22Rv1 (cell line): Measurements from ENCODE around the gene IL5.

ENCODE experiments used
- CTCF ChIP-seq: fragments of 450-650 bp; IDR thresholded peaks from 2 replicates; pipeline ENCODE4 v1.5.1; 2017; ENCODE audit warnings: mild to moderate bottlenecking
- ZFX ChIP-seq: fragments of 450-650 bp; IDR thresholded peaks from 2 replicates; pipeline ENCODE4 v1.6.1; 2017; ENCODE audit warnings: antibody characterized with exemption, borderline replicate concordance

- TF ChIP-seq CTCF (no peak), ZFX (no peak)
Observed at GRCh38 chr5:132496191-132496630, 47.1 kb downstream of the IL5 start.
